GM15510 (cell line): Measurements from ENCODE around the gene PARD6B.

Experiments
- POLR2A ChIP-seq: IDR thresholded peaks from 3 replicates; pipeline ENCODE4 v1.6.1; 2011; ENCODE audit warnings: borderline replicate concordance; ENCODE audit not compliant: insufficient read length; ENCODE audit errors: extremely low read depth

The PARD6B gene

GRCh38 chr20:50694379-50695134, 36.8 kb upstream of the PARD6B start:
- TF ChIP-seq POLR2A = no peak

- TF ChIP-seq POLR2A = no peak
Measured at GRCh38 chr20:50695135-50695872, 36.1 kb upstream of the PARD6B start.

- no peak for TF ChIP-seq POLR2A
Measured at GRCh38 chr20:50699688-50700087, 31.7 kb upstream of the PARD6B start.

- TF ChIP-seq POLR2A = no peak
Measured at GRCh38 chr20:50701041-50701963, 30.1 kb upstream of the PARD6B start.

GRCh38 chr20:50704514-50704913, 26.9 kb upstream of the PARD6B start:
- no peak for TF ChIP-seq POLR2A

- no peak for TF ChIP-seq POLR2A
Measured at GRCh38 chr20:50704971-50705370, 26.4 kb upstream of the PARD6B start.

- no peak for TF ChIP-seq POLR2A
Measured at GRCh38 chr20:50708845-50709635, 22.3 kb upstream of the PARD6B start.

GRCh38 chr20:50709636-50709973, 21.8 kb upstream of the PARD6B start:
- TF ChIP-seq POLR2A = no peak

GRCh38 chr20:50710492-50711063, 20.8 kb upstream of the PARD6B start:
- no peak for TF ChIP-seq POLR2A

GRCh38 chr20:50711113-50711825, 20.1 kb upstream of the PARD6B start:
- TF ChIP-seq POLR2A = no peak

GRCh38 chr20:50712771-50713656, 18.4 kb upstream of the PARD6B start:
- no peak for TF ChIP-seq POLR2A

GRCh38 chr20:50713657-50714101, 17.7 kb upstream of the PARD6B start:
- TF ChIP-seq POLR2A = no peak
